GM18951 (cell line): ENCODE data around the gene DYNC1H1.
"Not testable (repeated sequence)": the region's sequence is repeated elsewhere in the genome, so short reads cannot be mapped to it uniquely, and the experiment has no call there.

Source experiments
- POLR2A ChIP-seq: IDR thresholded peaks from 4 replicates; pipeline ENCODE4 v1.6.1; 2011; ENCODE audit warnings: mild to moderate bottlenecking; ENCODE audit not compliant: insufficient read length, insufficient read depth; ENCODE audit errors: extremely low read depth
- in situ Hi-C: fragments of 300-500 bp; cut with MboI; formaldehyde crosslinking; loops from one replicate; pipeline ENCODE4 v1.12.0; 2022; ENCODE audit warnings: low sequenced_read_pairs, mixed read lengths, inconsistent platforms; ENCODE audit not compliant: unreplicated experiment

DYNC1H1 gene

GRCh38 chr14:101963052-101963451 lies 1.3 kb upstream of the DYNC1H1 start:
- in situ Hi-C loops, result loop anchor here (10.0 kb wide), 1 partner anchor 352 kb away; the partner anchor contains the start of gene ZNF839
- TF ChIP-seq POLR2A, result no peak

GRCh38 chr14:101963656-101964296 lies 597 bp upstream of the DYNC1H1 start:
- no peak for TF ChIP-seq POLR2A
- in situ Hi-C loops, result loop anchor here (10.0 kb wide), 1 partner anchor 351 kb away; the partner anchor contains the start of gene ZNF839

GRCh38 chr14:101965181-101965544 lies 790 bp downstream of the DYNC1H1 start:
- peak; percentile 21 for TF ChIP-seq POLR2A

GRCh38 chr14:101965770-101966722 lies 1.7 kb downstream of the DYNC1H1 start:
- TF ChIP-seq POLR2A, result no peak

More at GRCh38 chr14:101965181-101965544, 790 bp downstream of the DYNC1H1 start:
- in situ Hi-C loops, result loop anchor here (10.0 kb wide), 1 partner anchor 350 kb away; the partner anchor contains the start of gene ZNF839

GRCh38 chr14:101966742-101967141 lies 2.4 kb downstream of the DYNC1H1 start:
- in situ Hi-C loops, result loop anchor here (10.0 kb wide), 1 partner anchor 348 kb away; the partner anchor contains the start of gene ZNF839
- no peak for TF ChIP-seq POLR2A

More at GRCh38 chr14:101965770-101966722, 1.7 kb downstream of the DYNC1H1 start:
- in situ Hi-C loops, result loop anchor here (10.0 kb wide), 1 partner anchor 349 kb away; the partner anchor contains the start of gene ZNF839

GRCh38 chr14:101968186-101968585 lies 3.8 kb downstream of the DYNC1H1 start:
- in situ Hi-C loops, result loop anchor here (10.0 kb wide), 1 partner anchor 347 kb away; the partner anchor contains the start of gene ZNF839
- no peak for TF ChIP-seq POLR2A

GRCh38 chr14:101969481-101969880 lies 5.1 kb downstream of the DYNC1H1 start:
- no peak for TF ChIP-seq POLR2A
- in situ Hi-C loops, result loop anchor here (10.0 kb wide), 1 partner anchor 345 kb away; the partner anchor contains the start of gene ZNF839

GRCh38 chr14:101970830-101971400 lies 6.5 kb downstream of the DYNC1H1 start:
- in situ Hi-C loops, result no loop called here
- no peak for TF ChIP-seq POLR2A

GRCh38 chr14:101971458-101971857 lies 7.1 kb downstream of the DYNC1H1 start:
- in situ Hi-C loops, result not testable (repeated sequence)

GRCh38 chr14:101972126-101972866 lies 7.9 kb downstream of the DYNC1H1 start:
- no peak for TF ChIP-seq POLR2A
- in situ Hi-C loops, result no loop called here

GRCh38 chr14:101973356-101973755 lies 9.0 kb downstream of the DYNC1H1 start:
- TF ChIP-seq POLR2A, result no peak

GRCh38 chr14:101975231-101975630 lies 10.9 kb downstream of the DYNC1H1 start:
- TF ChIP-seq POLR2A, result no peak
- in situ Hi-C loops, result no loop called here

More at GRCh38 chr14:101973356-101973755, 9.0 kb downstream of the DYNC1H1 start:
- in situ Hi-C loops, result no loop called here
